Body of pancreas (tissue), 4 donors: ENCODE measurements around the gene KCNAB1. TPM values are rescaled to one million over a fixed set of nuclear protein-coding genes. Genes with fewer than 3 reads are reported as not detected.

Source experiments
- ATAC-seq: fragments of 150-250 bp; one replicate; pipeline ENCODE4 v1.9.1; 2016
- DNase-seq, 4 donors: peaks; one replicate each; pipeline ENCODE4 v3.0.0-alpha.2; 2019
- H3K27ac ChIP-seq, 4 donors: fragments of 200-600 bp; sonication (generic); 1 replicate in 3 of 4; 2 replicates in 1 of 4; pipeline versions ENCODE4 v1.5.1 to v1.6.1; 2016 to 2019; ENCODE audit warnings: mild to moderate bottlenecking in 1 of 4, mixed read lengths in 1 of 4, moderate library complexity in 1 of 4
- H3K27me3 ChIP-seq, 2 donors: fragments of 200-600 bp; sonication (generic); one replicate each; pipeline ENCODE4 v1.6.0; 2016; ENCODE audit warnings: mild to moderate bottlenecking in 1 of 2
- H3K36me3 ChIP-seq, 2 donors: fragments of 200-600 bp; sonication (generic); replicated peaks in 1 of 2; 2 replicates each; pipeline ENCODE4 v1.5.1; 2016; ENCODE audit warnings: low read depth in 2 of 2; ENCODE audit not compliant: insufficient read depth in 1 of 2
- H3K4me1 ChIP-seq: fragments of 200-600 bp; sonication (generic); one replicate; pipeline ENCODE4 v1.6.0; 2016
- H3K4me3 ChIP-seq, 2 donors: fragments of 200-600 bp; sonication (generic); 1 replicate in 1 of 2; 2 replicates in 1 of 2; pipeline ENCODE4 v1.5.1; 2016 to 2019
- H3K9me3 ChIP-seq, 3 donors: fragments of 200-600 bp; sonication (generic); 1 replicate in 2 of 3; 2 replicates in 1 of 3; pipeline ENCODE4 v1.5.1; 2016
- CTCF ChIP-seq, 7 experiments: fragments of 450-650 bp in 4 of 7; fragments of 200-600 bp in 3 of 7; sonication (generic) in 3 of 7; IDR thresholded peaks; one replicate each; pipeline ENCODE4 v1.5.1; 2016 to 2019; ENCODE audit warnings: antibody characterized with exemption in 7 of 7
- POLR2A ChIP-seq, 3 donors: fragments of 450-650 bp; IDR thresholded peaks; one replicate each; pipeline ENCODE4 v1.6.1; 2016; ENCODE audit warnings: antibody characterized with exemption in 3 of 3, mild to moderate bottlenecking in 2 of 3
- WGBS, 2 donors: methylation state at CpG; one replicate each; pipeline ENCODE4 v1.1.5; 2017; 5-methylcytosine and 5-hydroxymethylcytosine counted together
- intact Hi-C: fragments of 100-400 bp; cut with DNase I; formaldehyde crosslinking; loops from one replicate; pipeline ENCODE4 v1.15.1; 2023
- total RNA-seq, 2 donors: library from RNA; depleted of rRNA; stranded (reverse); fragments of >200 nt; gene quantifications; one replicate each; pipeline ENCODE4 v1.1.0, GENCODE V29; 2016

KCNAB1 gene
- total RNA-seq, 2 donors from 2014 or later: 5.2 to 5.3 TPM

- intact Hi-C loops: no loop called here
- TF ChIP-seq POLR2A (IDR thresholded peaks at IDR 0.05) (no peak), CTCF (IDR thresholded peaks at IDR 0.05) (no peak)
- H3K27me3 ChIP-seq: peaks cover 0 to 12% of the 10 kb centered on the region in 2 donors
- ATAC-seq: no peak
- no peaks in the 10 kb centered on the region for H3K9me3 ChIP-seq
- WGBS, 2 donors: 1 to 5% methylated on average over 9 to 11 of the region's 11 CpGs
- H3K36me3 ChIP-seq: no peaks in the 10 kb centered on the region
- peaks cover 13% of the 10 kb centered on the region for H3K4me1 ChIP-seq
- no peak overlapping the region for H3K27ac ChIP-seq
- H3K4me3 ChIP-seq: no peak overlapping the region
- DNase-seq: no peak
Observed at GRCh38 chr3:156290924-156291271, 170.5 kb downstream of the KCNAB1 start.

- H3K4me3 ChIP-seq: no peak overlapping the region
- DNase-seq: peak in 3 of 4 donors; percentile 13 to 36 (median 21)
- intact Hi-C loops: no loop called here
- no peak overlapping the region for H3K27ac ChIP-seq
- peaks cover 13% of the 10 kb centered on the region for H3K4me1 ChIP-seq
- peak; percentile 47 for ATAC-seq
- H3K9me3 ChIP-seq: no peaks in the 10 kb centered on the region
- H3K36me3 ChIP-seq: no peaks in the 10 kb centered on the region
- 2 to 3% methylated on average over 27 to 51 of the region's 51 CpGs for WGBS, 2 donors
- H3K27me3 ChIP-seq: peaks cover 0 to 12% of the 10 kb centered on the region in 2 donors
- TF ChIP-seq POLR2A (IDR thresholded peaks at IDR 0.05) (no peak), CTCF (IDR thresholded peaks at IDR 0.05) (no peak)
Observed at GRCh38 chr3:156291272-156292123, 171.1 kb downstream of the KCNAB1 start.

- peaks cover 13% of the 10 kb centered on the region for H3K4me1 ChIP-seq
- intact Hi-C loops: no loop called here
- TF ChIP-seq POLR2A (IDR thresholded peaks at IDR 0.05) (no peak), CTCF (IDR thresholded peaks at IDR 0.05) (no peak)
- H3K36me3 ChIP-seq: no peaks in the 10 kb centered on the region
- H3K27me3 ChIP-seq: peaks cover 0 to 12% of the 10 kb centered on the region in 2 donors
- no peak overlapping the region for H3K4me3 ChIP-seq
- H3K27ac ChIP-seq: no peak overlapping the region
- ATAC-seq (no peak), DNase-seq (no peak)
- 60 to 70% methylated on average over 1 of the region's 1 CpG for WGBS, 2 donors
- no peaks in the 10 kb centered on the region for H3K9me3 ChIP-seq
Observed at GRCh38 chr3:156293566-156293965, 173.2 kb downstream of the KCNAB1 start.

GRCh38 chr3:156297582-156297981, 177.2 kb downstream of the KCNAB1 start:
- 86% methylated on average over 8 of the region's 8 CpGs for WGBS, 2 donors
- ATAC-seq (no peak), DNase-seq (no peak)
- no peaks in the 10 kb centered on the region for H3K9me3 ChIP-seq
- H3K4me1 ChIP-seq: no peaks in the 10 kb centered on the region
- no peak overlapping the region for H3K4me3 ChIP-seq
- intact Hi-C loops: no loop called here
- no peak overlapping the region for H3K27ac ChIP-seq
- no peak for TF ChIP-seq CTCF (IDR thresholded peaks at IDR 0.05)
- TF ChIP-seq POLR2A (IDR thresholded peaks at IDR 0.05): no peak
- no peaks in the 10 kb centered on the region for H3K27me3 ChIP-seq
- no peaks in the 10 kb centered on the region for H3K36me3 ChIP-seq

- TF ChIP-seq POLR2A (IDR thresholded peaks at IDR 0.05): no peak
- TF ChIP-seq CTCF (IDR thresholded peaks at IDR 0.05): no peak
- DNase-seq: no peak
- H3K27ac ChIP-seq: no peak overlapping the region
- ATAC-seq: no peak
- no peaks in the 10 kb centered on the region for H3K27me3 ChIP-seq
- intact Hi-C loops: no loop called here
- H3K9me3 ChIP-seq: no peaks in the 10 kb centered on the region
- 90 to 92% methylated on average over 6 of the region's 6 CpGs for WGBS, 2 donors
- H3K4me1 ChIP-seq: no peaks in the 10 kb centered on the region
- H3K4me3 ChIP-seq: no peak overlapping the region
- no peaks in the 10 kb centered on the region for H3K36me3 ChIP-seq
Observed at GRCh38 chr3:156298014-156298413, 177.6 kb downstream of the KCNAB1 start.
